K562 (cell line): ENCODE measurements around the gene OR51B2. TPM values are rescaled to one million over a fixed set of nuclear protein-coding genes. Genes with fewer than 3 reads are reported as not detected.
A peak's percentile ranks its signal among the peaks of the same experiment; 100 is the strongest.

Experiments
- ATAC-seq: fragments of 200-7000 bp; cut with Tn5 transposase; 3 replicates; pipeline ENCODE4 v1.9.1; 2020; ENCODE audit warnings: moderate library complexity
- BruUV-seq: library from RNA; stranded (reverse); fragments of 400-500 nt; replicated peaks from 2 replicates; lab custom pipeline; 2021; lab: Mats Ljungman, UMichigan
- CTCF ChIA-PET: fragments of 300-600 bp; formaldehyde crosslinking; extraction: SDS; loops from one replicate; lab custom pipeline; 2021; ENCODE audit warnings: low intra/inter-chr PET ratio; lab: Yijun Ruan, JAX
- POLR2A ChIA-PET: fragments of 300-600, 350-650 bp; sonication (Branson Sonifier 250); formaldehyde crosslinking; extraction: SDS; loops from one replicate; lab custom pipeline; 2021; ENCODE audit warnings: antibody characterized with exemption, inconsistent platforms; lab: Yijun Ruan, JAX
- DNase-seq, 4 experiments: peaks; one replicate each; pipeline versions ENCODE4 v3.0.0 to v3.0.0-alpha.2; 2011 to 2018; ENCODE audit warnings: low spot score in 3 of 4, mixed read lengths in 3 of 4; ENCODE audit errors: extremely low read depth in 1 of 4
- FAIRE-seq: peaks from 2 replicates; lab custom pipeline; 2011; peaks lifted over from hg19 to GRCh38; lab: Jason Lieb, UNC
- H2AFZ ChIP-seq: 2 replicates; pipeline ENCODE4 v1.6.0; 2011; ENCODE audit warnings: low read depth, low read length, control low read depth, inconsistent platforms
- H3K27ac ChIP-seq: fragments of 200-600 bp; 3 replicates; pipeline ENCODE4 v1.8.0; 2011; ENCODE audit warnings: low read depth, mild to moderate bottlenecking, control low read depth, inconsistent platforms, low read length, moderate library complexity, mixed read lengths; ENCODE audit errors: extremely low read depth
- H3K27me3 ChIP-seq, 2 experiments: fragments of 300-600 bp in 1 of 2; 2 replicates in 1 of 2; 3 replicates in 1 of 2; pipeline versions ENCODE4 v1.6.0 to v1.8.0; 2011; ENCODE audit warnings: inconsistent platforms in 2 of 2, low read length in 2 of 2, mild to moderate bottlenecking in 1 of 2, mixed read lengths in 1 of 2, moderate library complexity in 1 of 2; ENCODE audit not compliant: control insufficient read depth in 2 of 2, insufficient read depth in 2 of 2
- H3K36me3 ChIP-seq: fragments of 300-600 bp; 3 replicates; pipeline ENCODE4 v1.8.0; 2011; ENCODE audit warnings: mild to moderate bottlenecking, low read length, inconsistent platforms; ENCODE audit not compliant: control insufficient read depth, insufficient read depth
- H3K4me1 ChIP-seq, 2 experiments: fragments of 200-600 bp in 1 of 2; replicated peaks in 1 of 2; 2 replicates in 1 of 2; 3 replicates in 1 of 2; pipeline versions ENCODE4 v1.5.1 to v1.8.0; 2011; ENCODE audit warnings: inconsistent platforms in 2 of 2, low read length in 2 of 2, mild to moderate bottlenecking in 1 of 2, mixed read lengths in 1 of 2, moderate library complexity in 1 of 2; ENCODE audit not compliant: control insufficient read depth in 2 of 2, insufficient read depth in 2 of 2
- H3K4me2 ChIP-seq: 2 replicates; pipeline ENCODE4 v1.6.1; 2011; ENCODE audit warnings: low read length, control low read depth, inconsistent platforms, mixed read lengths; ENCODE audit not compliant: insufficient read depth
- H3K4me3 ChIP-seq: fragments of 200-600 bp; sonication (generic), shearing (Covaris generic); 2 replicates; pipeline ENCODE4 v1.5.1; 2016; ENCODE audit warnings: control low read depth, inconsistent platforms
- H3K79me2 ChIP-seq: fragments of 200-600 bp; 3 replicates; pipeline ENCODE4 v1.8.0; 2011; ENCODE audit warnings: low read length, inconsistent platforms; ENCODE audit not compliant: control insufficient read depth, insufficient read depth
- H3K9ac ChIP-seq, 2 experiments: 2 replicates each; pipeline versions ENCODE4 v1.6.0 to v1.6.1; 2011; ENCODE audit warnings: low read depth in 2 of 2, low read length in 2 of 2, control low read depth in 1 of 2, inconsistent platforms in 1 of 2, mild to moderate bottlenecking in 1 of 2, mixed read lengths in 1 of 2; ENCODE audit not compliant: insufficient read depth in 1 of 2
- H3K9me1 ChIP-seq: one replicate; pipeline ENCODE4 v1.6.0; 2011; ENCODE audit warnings: inconsistent platforms, mild to moderate bottlenecking, low read length, moderate library complexity; ENCODE audit not compliant: control insufficient read depth, insufficient read depth
- H3K9me3 ChIP-seq: replicated peaks from 2 replicates; pipeline ENCODE4 v1.5.1; 2011; ENCODE audit warnings: low read depth, low read length, inconsistent platforms; ENCODE audit not compliant: control insufficient read depth, insufficient read depth
- H4K20me1 ChIP-seq: replicated peaks from 2 replicates; pipeline ENCODE4 v1.6.1; 2011; ENCODE audit warnings: low read length, inconsistent platforms, mixed read lengths; ENCODE audit not compliant: control insufficient read depth, insufficient read depth
- CTCF ChIP-seq, 3 experiments: IDR thresholded peaks in 2 of 3; conservative IDR thresholded peaks in 1 of 3; 2 replicates each; pipeline ENCODE4 v1.5.1; 2011 to 2012; ENCODE audit warnings: low read length in 3 of 3, mild to moderate bottlenecking in 3 of 3, control low read depth in 2 of 3, improper control_type of control experiment in 1 of 3, inconsistent platforms in 1 of 3, low read depth in 1 of 3, mixed read lengths in 1 of 3, moderate library complexity in 1 of 3; ENCODE audit not compliant: insufficient read depth in 2 of 3
- DMBX1 ChIP-seq: fragments of 250-450 bp; sonication (Bioruptor Pico); IDR thresholded peaks from 2 replicates; pipeline ENCODE4 v1.8.0; 2022; ENCODE audit warnings: inconsistent platforms, mild to moderate bottlenecking, moderate library complexity, borderline replicate concordance
- E2F4 ChIP-seq: sonication (generic); formaldehyde crosslinking; IDR thresholded peaks from 2 replicates; pipeline ENCODE4 v1.8.0; 2022; ENCODE audit warnings: mild to moderate bottlenecking, low read depth, missing genetic modification reagents
- EHMT2 ChIP-seq: fragments of 450-650 bp; IDR thresholded peaks from 2 replicates; pipeline ENCODE4 v1.6.1; 2018; ENCODE audit warnings: antibody characterized with exemption
- EWSR1 ChIP-seq: fragments of 450-650 bp; IDR thresholded peaks from 2 replicates; pipeline ENCODE4 v1.6.1; 2018; ENCODE audit warnings: borderline replicate concordance, mild to moderate bottlenecking, low read depth, moderate library complexity; ENCODE audit not compliant: partially characterized antibody
- FOXM1 ChIP-seq, 2 experiments: fragments of 450-650 bp in 1 of 2; sonication (generic) in 1 of 2; formaldehyde crosslinking in 1 of 2; IDR thresholded peaks; 2 replicates each; pipeline versions ENCODE4 v1.6.1 to v1.9.0; 2017 to 2022; ENCODE audit warnings: low read depth in 2 of 2, mild to moderate bottlenecking in 2 of 2, missing genetic modification reagents in 1 of 2, moderate library complexity in 1 of 2
- GATAD2A ChIP-seq: fragments of 450-650 bp; IDR thresholded peaks from 2 replicates; pipeline ENCODE4 v1.6.1; 2017
- HDAC1 ChIP-seq, 2 experiments: fragments of 450-650 bp; IDR thresholded peaks; 2 replicates each; pipeline ENCODE4 v1.6.1; 2016 to 2017; ENCODE audit warnings: inconsistent platforms in 1 of 2, mild to moderate bottlenecking in 1 of 2, moderate library complexity in 1 of 2
- HDGF ChIP-seq: fragments of 450-650 bp; IDR thresholded peaks from 2 replicates; pipeline ENCODE4 v1.6.1; 2016
- HES1 ChIP-seq: fragments of 450-650 bp; IDR thresholded peaks from 2 replicates; pipeline ENCODE4 v1.6.1; 2016; ENCODE audit warnings: low read depth, mild to moderate bottlenecking, moderate library complexity
- MYC ChIP-seq, 2 experiments: fragments of 250-450 bp in 1 of 2; sonication (Bioruptor Pico) in 1 of 2; IDR thresholded peaks; 2 replicates each; pipeline versions ENCODE4 v1.5.1 to v1.6.1; 2012 to 2021; ENCODE audit warnings: low read depth in 2 of 2, borderline replicate concordance in 1 of 2, improper control_type of control experiment in 1 of 2, low read length in 1 of 2, mild to moderate bottlenecking in 1 of 2, moderate library complexity in 1 of 2
- RAD21 ChIP-seq, 2 experiments: fragments of 250-450 bp in 1 of 2; fragments of 450-650 bp in 1 of 2; sonication (Bioruptor Pico) in 1 of 2; formaldehyde crosslinking in 1 of 2; IDR thresholded peaks in 1 of 2; conservative IDR thresholded peaks in 1 of 2; 2 replicates each; pipeline versions ENCODE4 v1.4.0 to v1.8.0; 2020 to 2022; ENCODE audit warnings: mild to moderate bottlenecking in 2 of 2, moderate library complexity in 1 of 2
- ZNF384 ChIP-seq: IDR thresholded peaks from 2 replicates; pipeline ENCODE4 v1.6.1; 2012; ENCODE audit warnings: low read depth, low read length, improper control_type of control experiment
- WGBS: fragments of 100-300 bp; shearing (Covaris generic); methylation state at CpG from one replicate; pipeline ENCODE4 v1.1.6; 2016; ENCODE audit warnings: low coverage, mixed read lengths; ENCODE audit not compliant: insufficient coverage; ENCODE audit errors: missing lambda C conversion rate; 5-methylcytosine and 5-hydroxymethylcytosine counted together
- in situ Hi-C: fragments of 300-500 bp; cut with MboI; formaldehyde crosslinking; loops from 4 replicates; pipeline ENCODE4 v1.15.0; 2018; ENCODE audit warnings: inconsistent platforms, mixed read lengths
- intact Hi-C: fragments of 100-400 bp; cut with micrococcal nuclease; formaldehyde crosslinking; loops from 2 replicates; pipeline ENCODE4 v1.14.2; 2022
- polyA plus RNA-seq, 8 experiments: library from polyadenylated mRNA; depleted of rRNA in 4 of 8; stranded (reverse) in 5 of 8; unstranded in 3 of 8; fragments of >200 nt; fragmentation: Nextera tagmentation in 2 of 8; fragmentation: Illumina TruSeq in 1 of 8; extraction: Ambion mirVana in 2 of 8; extraction: Trizol in 1 of 8; gene quantifications; 2 replicates each; pipeline versions ENCODE4 v1.2.1 to v1.2.3, GENCODE V29; 2011 to 2014; ENCODE audit warnings: inconsistent platforms in 1 of 8, missing spikeins in 1 of 8
- total RNA-seq, 7 experiments: library from RNA; depleted of rRNA in 6 of 7; stranded (reverse); fragments of >200 nt in 6 of 7; fragmentation: Illumina TruSeq in 2 of 7; extraction: Trizol in 2 of 7; gene quantifications; 2 replicates each; pipeline versions ENCODE4 v1.2.1 to v1.2.3, GENCODE V29; 2011 to 2021; ENCODE audit warnings: low replicate concordance in 1 of 7

Gene OR51B2
- total and polyA plus RNA-seq, 9 of the 15 experiments (the other 6 are each of a cell fraction or from before 2014, with no cell fraction given), result 0.38 to 6.6 (median 4.0) TPM

DNA sequence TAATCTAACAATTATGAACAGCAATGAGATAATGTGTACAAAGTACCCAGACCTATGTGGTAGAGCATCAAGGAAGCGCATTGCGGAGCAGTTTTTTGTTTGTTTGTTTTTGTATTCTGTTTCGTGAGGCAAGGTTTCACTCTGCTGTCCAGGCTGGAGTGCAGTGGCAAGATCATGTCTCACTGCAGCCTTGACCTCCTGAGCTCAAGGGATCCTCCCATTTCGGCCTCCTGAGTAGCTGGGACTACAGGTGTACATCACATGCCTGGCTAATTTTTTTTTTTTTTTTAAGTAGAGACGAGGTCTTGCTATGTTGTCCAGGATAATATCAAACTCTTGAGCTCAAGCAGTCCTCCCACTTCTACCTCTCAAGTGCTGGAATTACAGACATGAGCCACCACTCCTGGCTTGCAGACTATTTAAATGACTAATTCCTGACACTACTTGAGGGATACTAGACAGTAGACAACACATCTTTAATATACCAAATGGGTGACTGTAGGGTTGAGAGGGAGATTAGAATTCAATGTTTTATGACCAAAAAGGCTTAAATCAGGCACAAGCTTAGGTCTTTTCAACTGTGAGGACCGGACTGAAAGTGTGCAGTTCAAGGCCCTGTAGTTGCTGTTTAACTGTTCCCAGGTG is 35.1 kb downstream of the OR51B2 start:
- FAIRE-seq (no peak), DNase-seq (peak in 1 of 4 experiments; percentile 66), ATAC-seq (peak; percentile 4)
- H3K4me1 ChIP-seq, result peaks cover 16 to 73% of the 10 kb centered on the region in 2 experiments; a peak in 4 of 5 replicates
- CTCF ChIA-PET, result interaction anchor here (0.7 to 1.4 kb wide), 2 partner anchors 84 to 159 kb away, joined by 4 read pairs; no protein-coding TSS in a partner anchor
- no peaks in the 10 kb centered on the region for H3K9me1 ChIP-seq
- H4K20me1 ChIP-seq, result no peaks in the 10 kb centered on the region
- H3K27me3 ChIP-seq, result no peaks in the 10 kb centered on the region
- H3K36me3 ChIP-seq, result peaks cover 17% of the 10 kb centered on the region
- peaks cover 78% of the 10 kb centered on the region for H3K79me2 ChIP-seq
- BruUV-seq, result no TSS peak
- peak overlapping the region; percentile 81 for H3K4me2 ChIP-seq
- H3K27ac ChIP-seq, result peak overlapping the region; percentile 86
- no peaks in the 10 kb centered on the region for H3K9me3 ChIP-seq
- WGBS, result 50% methylated on average over 6 of the region's 6 CpGs
- no peak overlapping the region for H3K4me3 ChIP-seq
- intact Hi-C loops, result loop anchor here (2.0 to 10.0 kb wide), 4 partner anchors 36 to 306 kb away; partner anchors contain the start of genes TRIM6 and UBQLN3
- peak overlapping the region; percentile 35; the same call in 1 of the 2 replicates for H2AFZ ChIP-seq
- POLR2A ChIA-PET, result interaction anchor here (1.1 to 6.4 kb wide), 8 partner anchors 8 to 49 kb away, joined by 3 to 40 read pairs (median 7); partner anchors contain the start of genes HBE1, HBG1 and HBG2
- in situ Hi-C loops, result loop anchor here (5.0 kb wide), 2 partner anchors 47 to 167 kb away; no protein-coding TSS in a partner anchor
- H3K9ac ChIP-seq, result peak overlapping the region in 1 of 2 experiments; percentile 59; a peak in 2 of 4 replicates
- TF ChIP-seq HES1, result 0 out of 2 replicates have a peak, but pooled peaks have one; percentile 12
- peak in 1 of 3 experiments; percentile 10; a peak in 1 of 6 replicates for TF ChIP-seq CTCF (IDR thresholded peaks at IDR 0.05 in 2 of 3, conservative IDR thresholded peaks at IDR 0.05 in 1 of 3; ENCODE audit: insufficient read depth in 2 of 3, low read depth in 1 of 3, low read length in 3 of 3)
- 0 out of 2 replicates have a peak, but pooled peaks have one; percentile 48 for TF ChIP-seq HDGF
- 0 out of 2 replicates have a peak, but pooled peaks have one; percentile 35 for TF ChIP-seq ZNF384
- peak; percentile 24; the same call in 1 of the 2 replicates for TF ChIP-seq FOXM1 (IDR thresholded peaks at IDR 0.05; ENCODE audit: low read depth)
- no peak for TF ChIP-seq FOXM1 (CRISPR knock-in tag; IDR thresholded peaks at IDR 0.05; ENCODE audit: low read depth)
- peak; percentile 26 for TF ChIP-seq MYC (IDR thresholded peaks at IDR 0.05; ENCODE audit: low read depth, low read length)
- no peak for TF ChIP-seq MYC (CRISPR knock-in tag; IDR thresholded peaks at IDR 0.05; ENCODE audit: borderline replicate concordance, low read depth)
- TF ChIP-seq E2F4, result no peak
- peak in 1 of 2 experiments; percentile 30; a peak in 1 of 4 replicates for TF ChIP-seq HDAC1 (IDR thresholded peaks at IDR 0.05)
- 0 out of 2 replicates have a peak, but pooled peaks have one; percentile 17 for TF ChIP-seq EHMT2
- no peak for TF ChIP-seq EWSR1
- peak; percentile 23 to 39; a peak in 3 of 4 replicates for TF ChIP-seq RAD21 (CRISPR knock-in tag; conservative IDR thresholded peaks at IDR 0.05 in 1 of 2, IDR thresholded peaks at IDR 0.05 in 1 of 2)
- TF ChIP-seq GATAD2A, result peak; percentile 52; the same call in 1 of the 2 replicates
- TF ChIP-seq DMBX1 (CRISPR knock-in tag), result peak; percentile 52
